Epithelial cell of proximal tubule (primary cell): ENCODE data around the gene FKBP14. TPM values are rescaled to one million over a fixed set of nuclear protein-coding genes. Genes with fewer than 3 reads are reported as not detected.
"Not testable (repeated sequence)": the region's sequence is repeated elsewhere in the genome, so short reads cannot be mapped to it uniquely, and the experiment has no call there.

Source experiments
- DNase-seq: peaks from one replicate; pipeline ENCODE4 v3.0.0-alpha.2; 2011; ENCODE audit warnings: low read depth
- H3K4me3 ChIP-seq: 2 replicates; pipeline ENCODE4 v1.5.1; 2011; ENCODE audit warnings: low read depth, mild to moderate bottlenecking, low read length
- total RNA-seq: library from RNA; depleted of rRNA; stranded (reverse); fragments of >200 nt; gene quantifications from 2 replicates; pipeline ENCODE4 v1.2.3, GENCODE V29; 2015
- TF ChIP-seq, protein P1 (sequence below): conservative IDR thresholded peaks from 2 replicates; pipeline ENCODE4 v1.5.1; 2012; ENCODE audit warnings: low read depth, mild to moderate bottlenecking, low read length

The FKBP14 gene
- total RNA-seq, 1 donor from 2014 or later: 7.8 TPM

DNA sequence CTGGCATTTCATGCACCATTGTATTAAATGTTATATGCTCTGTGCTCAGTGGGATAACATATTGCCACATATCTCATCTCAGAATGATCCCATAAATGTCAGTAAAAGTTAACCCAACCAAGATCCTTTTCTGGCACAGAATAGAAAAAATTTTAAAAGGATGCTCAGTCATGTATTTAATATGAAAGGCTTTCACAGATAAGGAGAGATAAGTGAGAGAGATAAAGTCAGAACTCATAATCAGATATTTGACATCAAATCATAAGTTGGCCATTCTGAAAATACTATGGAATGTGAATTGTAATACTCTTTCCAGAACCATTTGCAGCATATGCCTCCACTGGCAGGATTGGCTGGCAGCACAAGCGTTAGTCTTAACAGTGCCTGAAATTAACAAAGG is 40.2 kb upstream of the FKBP14 start:
- TF ChIP-seq, protein P1, sequence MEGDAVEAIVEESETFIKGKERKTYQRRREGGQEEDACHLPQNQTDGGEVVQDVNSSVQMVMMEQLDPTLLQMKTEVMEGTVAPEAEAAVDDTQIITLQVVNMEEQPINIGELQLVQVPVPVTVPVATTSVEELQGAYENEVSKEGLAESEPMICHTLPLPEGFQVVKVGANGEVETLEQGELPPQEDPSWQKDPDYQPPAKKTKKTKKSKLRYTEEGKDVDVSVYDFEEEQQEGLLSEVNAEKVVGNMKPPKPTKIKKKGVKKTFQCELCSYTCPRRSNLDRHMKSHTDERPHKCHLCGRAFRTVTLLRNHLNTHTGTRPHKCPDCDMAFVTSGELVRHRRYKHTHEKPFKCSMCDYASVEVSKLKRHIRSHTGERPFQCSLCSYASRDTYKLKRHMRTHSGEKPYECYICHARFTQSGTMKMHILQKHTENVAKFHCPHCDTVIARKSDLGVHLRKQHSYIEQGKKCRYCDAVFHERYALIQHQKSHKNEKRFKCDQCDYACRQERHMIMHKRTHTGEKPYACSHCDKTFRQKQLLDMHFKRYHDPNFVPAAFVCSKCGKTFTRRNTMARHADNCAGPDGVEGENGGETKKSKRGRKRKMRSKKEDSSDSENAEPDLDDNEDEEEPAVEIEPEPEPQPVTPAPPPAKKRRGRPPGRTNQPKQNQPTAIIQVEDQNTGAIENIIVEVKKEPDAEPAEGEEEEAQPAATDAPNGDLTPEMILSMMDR: no peak
- no peak for DNase-seq
- H3K4me3 ChIP-seq: no peak overlapping the region

DNA sequence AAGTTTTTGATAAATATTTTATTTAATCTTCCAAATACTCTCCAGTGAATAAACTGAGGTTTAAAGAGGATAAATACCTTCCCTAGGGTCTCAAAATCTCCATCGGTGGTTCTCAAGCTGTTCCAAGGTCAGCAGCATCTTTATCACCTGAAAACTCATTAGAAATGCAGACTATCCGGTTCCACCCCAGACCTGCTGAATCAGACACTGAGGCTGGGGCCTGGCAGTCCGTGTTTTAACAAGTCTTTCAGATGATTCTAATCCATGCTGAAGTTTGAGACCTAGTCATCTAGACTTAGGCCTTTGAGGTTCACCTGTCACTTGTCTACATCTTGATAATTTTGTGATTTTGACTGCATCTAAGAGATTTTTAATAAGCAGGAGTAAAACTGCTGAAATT is 39.2 kb upstream of the FKBP14 start:
- H3K4me3 ChIP-seq: no peak overlapping the region
- TF ChIP-seq, protein P1: no peak
- DNase-seq: no peak

DNA sequence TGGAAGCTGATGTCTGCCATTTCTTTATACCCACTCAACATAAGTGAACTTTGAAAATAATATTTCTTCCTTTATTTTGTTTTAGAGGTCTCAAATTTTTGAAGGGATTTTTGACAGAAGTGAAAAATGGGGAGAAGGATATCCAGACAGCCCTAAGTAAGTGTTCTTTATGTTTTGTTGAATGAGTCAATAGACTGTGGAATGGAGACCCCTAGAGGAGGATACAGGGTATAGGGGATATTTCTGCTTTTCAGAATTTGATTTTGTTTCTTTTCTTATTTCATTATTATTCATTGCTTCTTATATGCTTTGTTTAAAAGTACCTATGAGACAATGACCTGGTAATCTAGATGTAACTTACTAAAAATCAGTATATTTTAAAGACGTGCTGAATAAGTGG is 36.1 kb upstream of the FKBP14 start:
- no peak overlapping the region for H3K4me3 ChIP-seq
- TF ChIP-seq, protein P1: peak; percentile 61
- no peak for DNase-seq

DNA sequence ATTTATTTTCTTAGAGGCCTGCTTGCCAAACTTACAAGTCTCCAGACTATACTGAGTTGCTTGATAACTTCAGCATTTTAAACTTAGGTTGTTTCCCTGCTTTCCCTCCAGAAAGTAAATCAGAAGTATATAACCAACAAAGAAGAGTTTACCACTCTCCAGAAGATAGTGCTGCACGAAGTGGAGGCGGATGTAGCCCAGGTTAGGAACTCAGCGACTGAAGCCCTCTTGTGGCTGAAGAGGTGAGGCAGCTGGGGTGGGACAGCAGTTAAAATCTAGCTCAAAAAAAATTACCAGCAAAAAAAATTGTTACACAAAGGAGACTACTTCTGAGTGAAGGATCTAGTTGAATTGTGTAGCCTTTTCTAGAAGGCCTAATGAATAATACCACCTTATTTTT is 35.3 kb upstream of the FKBP14 start:
- not testable (repeated sequence) for H3K4me3 ChIP-seq, DNase-seq
- TF ChIP-seq, protein P1: peak; percentile 72

DNA sequence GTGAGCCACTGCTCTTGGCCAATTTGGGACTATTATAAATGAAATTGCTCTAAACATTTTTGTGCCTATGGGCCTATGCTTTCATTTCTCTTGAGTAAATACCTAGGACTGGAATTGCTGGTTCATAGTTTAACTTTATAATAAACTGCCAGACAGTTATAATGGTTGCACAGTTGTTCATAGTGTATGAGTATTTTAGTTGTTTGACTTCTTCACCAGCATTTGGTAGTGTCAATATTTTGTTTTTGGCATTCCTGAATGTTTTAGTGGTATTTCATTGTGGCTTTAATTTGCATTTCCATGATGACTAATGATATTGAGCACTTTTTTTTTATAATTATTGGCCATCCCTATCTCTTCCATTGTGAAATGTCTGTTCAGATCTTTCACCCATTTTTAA is 31.2 kb upstream of the FKBP14 start:
- no peak overlapping the region for H3K4me3 ChIP-seq
- DNase-seq: no peak
- TF ChIP-seq, protein P1: no peak

DNA sequence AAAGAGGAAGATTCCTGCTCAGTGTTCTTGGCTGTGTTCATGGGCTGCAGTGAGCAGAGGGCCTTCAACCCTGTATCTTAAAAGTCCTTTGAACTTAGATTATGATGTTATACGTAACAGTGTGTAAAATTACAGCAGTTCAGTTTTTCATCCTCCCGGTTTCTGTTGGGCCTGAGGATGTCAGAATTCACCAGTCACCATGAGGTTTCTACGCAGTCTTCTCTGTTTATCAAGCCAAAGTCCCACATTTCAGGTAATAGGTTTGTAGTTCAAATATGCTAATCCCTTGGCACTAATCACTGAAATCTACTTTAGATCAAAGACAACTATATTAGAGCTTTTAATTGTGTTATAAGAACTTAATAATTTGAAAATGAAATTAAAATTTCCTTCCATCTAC is 26.6 kb upstream of the FKBP14 start:
- TF ChIP-seq, protein P1: no peak
- no peak overlapping the region for H3K4me3 ChIP-seq
- DNase-seq: no peak

DNA sequence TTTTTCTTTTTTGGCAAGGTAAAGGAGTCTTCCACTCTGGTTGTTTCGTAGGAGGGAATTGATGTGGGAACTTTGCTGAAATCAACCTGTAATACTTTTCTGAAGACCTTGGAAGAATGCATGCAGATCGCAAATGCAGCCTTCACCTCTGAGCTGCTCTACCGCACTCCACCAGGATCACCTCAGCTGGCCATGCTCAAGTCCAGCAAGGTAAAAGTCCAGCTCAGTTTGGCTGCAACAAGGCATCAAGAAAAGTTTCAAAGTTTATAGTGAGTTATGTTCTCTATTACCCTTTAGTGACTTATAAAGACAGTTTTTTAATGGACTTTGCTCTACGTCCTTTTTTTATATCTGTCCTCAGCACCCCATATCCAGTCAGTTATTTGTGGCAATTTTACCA is 22.7 kb upstream of the FKBP14 start:
- DNase-seq: no peak
- no peak overlapping the region for H3K4me3 ChIP-seq
- TF ChIP-seq, protein P1: no peak
